ENCODE data around the gene ZNRF1. TPM values are rescaled to one million over a fixed set of nuclear protein-coding genes. Genes with fewer than 3 reads are reported as not detected.

The ZNRF1 gene
- total and polyA plus RNA-seq, 2 of the 13 experiments (the other 11 are each of a cell fraction or from before 2014, with no cell fraction given) = 43.9 to 58.7 TPM

- TF ChIP-seq ARID4A (CRISPR knock-in tag; IDR thresholded peaks at IDR 0.05; ENCODE audit: borderline replicate concordance) = peak; percentile 32; the same call in 1 of the 2 replicates
- peak; percentile 86; the same call in 1 of the 2 replicates for TF ChIP-seq TOE1 (CRISPR knock-in tag; IDR thresholded peaks at IDR 0.05)
- TF ChIP-seq, protein P1, sequence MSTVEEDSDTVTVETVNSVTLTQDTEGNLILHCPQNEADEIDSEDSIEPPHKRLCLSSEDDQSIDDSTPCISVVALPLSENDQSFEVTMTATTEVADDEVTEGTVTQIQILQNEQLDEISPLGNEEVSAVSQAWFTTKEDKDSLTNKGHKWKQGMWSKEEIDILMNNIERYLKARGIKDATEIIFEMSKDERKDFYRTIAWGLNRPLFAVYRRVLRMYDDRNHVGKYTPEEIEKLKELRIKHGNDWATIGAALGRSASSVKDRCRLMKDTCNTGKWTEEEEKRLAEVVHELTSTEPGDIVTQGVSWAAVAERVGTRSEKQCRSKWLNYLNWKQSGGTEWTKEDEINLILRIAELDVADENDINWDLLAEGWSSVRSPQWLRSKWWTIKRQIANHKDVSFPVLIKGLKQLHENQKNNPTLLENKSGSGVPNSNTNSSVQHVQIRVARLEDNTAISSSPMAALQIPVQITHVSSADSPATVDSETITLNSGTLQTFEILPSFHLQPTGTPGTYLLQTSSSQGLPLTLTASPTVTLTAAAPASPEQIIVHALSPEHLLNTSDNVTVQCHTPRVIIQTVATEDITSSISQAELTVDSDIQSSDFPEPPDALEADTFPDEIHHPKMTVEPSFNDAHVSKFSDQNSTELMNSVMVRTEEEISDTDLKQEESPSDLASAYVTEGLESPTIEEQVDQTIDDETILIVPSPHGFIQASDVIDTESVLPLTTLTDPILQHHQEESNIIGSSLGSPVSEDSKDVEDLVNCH (CRISPR knock-in tag; IDR thresholded peaks at IDR 0.05) = no peak
- TF ChIP-seq ZBTB20 (CRISPR knock-in tag; IDR thresholded peaks at IDR 0.05; ENCODE audit: borderline replicate concordance, low read depth) = peak; percentile 65; the same call in 1 of the 2 replicates
- peak; percentile 35; the same call in 1 of the 2 replicates for TF ChIP-seq POGZ (CRISPR knock-in tag; IDR thresholded peaks at IDR 0.05)
- TF ChIP-seq, protein P2, sequence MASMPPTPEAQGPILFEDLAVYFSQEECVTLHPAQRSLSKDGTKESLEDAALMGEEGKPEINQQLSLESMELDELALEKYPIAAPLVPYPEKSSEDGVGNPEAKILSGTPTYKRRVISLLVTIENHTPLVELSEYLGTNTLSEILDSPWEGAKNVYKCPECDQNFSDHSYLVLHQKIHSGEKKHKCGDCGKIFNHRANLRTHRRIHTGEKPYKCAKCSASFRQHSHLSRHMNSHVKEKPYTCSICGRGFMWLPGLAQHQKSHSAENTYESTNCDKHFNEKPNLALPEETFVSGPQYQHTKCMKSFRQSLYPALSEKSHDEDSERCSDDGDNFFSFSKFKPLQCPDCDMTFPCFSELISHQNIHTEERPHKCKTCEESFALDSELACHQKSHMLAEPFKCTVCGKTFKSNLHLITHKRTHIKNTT (CRISPR knock-in tag; IDR thresholded peaks at IDR 0.05) = no peak
- TF ChIP-seq RCOR2 (CRISPR knock-in tag; IDR thresholded peaks at IDR 0.05) = peak; percentile 85
- TF ChIP-seq WIZ (CRISPR knock-in tag; IDR thresholded peaks at IDR 0.05) = no peak
- TF ChIP-seq ZNF350 (CRISPR knock-in tag; IDR thresholded peaks at IDR 0.05; ENCODE audit: borderline replicate concordance, low read depth) = peak; percentile 68; the same call in 1 of the 2 replicates
- no peak for TF ChIP-seq HNRNPH1 (optimal IDR thresholded peaks at IDR 0.05; ENCODE audit: low read depth, low read length)
- TF ChIP-seq, protein P3, sequence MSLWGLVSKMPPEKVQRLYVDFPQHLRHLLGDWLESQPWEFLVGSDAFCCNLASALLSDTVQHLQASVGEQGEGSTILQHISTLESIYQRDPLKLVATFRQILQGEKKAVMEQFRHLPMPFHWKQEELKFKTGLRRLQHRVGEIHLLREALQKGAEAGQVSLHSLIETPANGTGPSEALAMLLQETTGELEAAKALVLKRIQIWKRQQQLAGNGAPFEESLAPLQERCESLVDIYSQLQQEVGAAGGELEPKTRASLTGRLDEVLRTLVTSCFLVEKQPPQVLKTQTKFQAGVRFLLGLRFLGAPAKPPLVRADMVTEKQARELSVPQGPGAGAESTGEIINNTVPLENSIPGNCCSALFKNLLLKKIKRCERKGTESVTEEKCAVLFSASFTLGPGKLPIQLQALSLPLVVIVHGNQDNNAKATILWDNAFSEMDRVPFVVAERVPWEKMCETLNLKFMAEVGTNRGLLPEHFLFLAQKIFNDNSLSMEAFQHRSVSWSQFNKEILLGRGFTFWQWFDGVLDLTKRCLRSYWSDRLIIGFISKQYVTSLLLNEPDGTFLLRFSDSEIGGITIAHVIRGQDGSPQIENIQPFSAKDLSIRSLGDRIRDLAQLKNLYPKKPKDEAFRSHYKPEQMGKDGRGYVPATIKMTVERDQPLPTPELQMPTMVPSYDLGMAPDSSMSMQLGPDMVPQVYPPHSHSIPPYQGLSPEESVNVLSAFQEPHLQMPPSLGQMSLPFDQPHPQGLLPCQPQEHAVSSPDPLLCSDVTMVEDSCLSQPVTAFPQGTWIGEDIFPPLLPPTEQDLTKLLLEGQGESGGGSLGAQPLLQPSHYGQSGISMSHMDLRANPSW (CRISPR knock-in tag; IDR thresholded peaks at IDR 0.05; ENCODE audit: borderline replicate concordance) = peak; percentile 97; the same call in 1 of the 2 replicates
- TF ChIP-seq HIVEP1 (CRISPR knock-in tag; IDR thresholded peaks at IDR 0.05) = peak; percentile 95
- TF ChIP-seq CBX2 (IDR thresholded peaks at IDR 0.05; ENCODE audit: low read depth, low read length) = no peak
- TF ChIP-seq CBX2 (CRISPR knock-in tag; IDR thresholded peaks at IDR 0.05; ENCODE audit: low read depth) = no peak
Observed at GRCh38 chr16:74991593-74992403, 7.0 kb upstream of the ZNRF1 start (continued).

All from HepG2 (cell line).